HepG2 (cell line): ENCODE data around the gene GRID1.

ENCODE experiments used
- ATF2 ChIP-seq: sonication (generic); formaldehyde crosslinking; IDR thresholded peaks from 2 replicates; pipeline ENCODE4 v1.4.0; 2020; ENCODE audit warnings: missing genetic modification reagents
- CHD2 ChIP-seq: IDR thresholded peaks from 2 replicates; pipeline ENCODE4 v1.6.1; 2011; ENCODE audit warnings: low read depth, low read length, improper control_type of control experiment
- MEIS2 ChIP-seq: sonication (generic); formaldehyde crosslinking; IDR thresholded peaks from 2 replicates; pipeline ENCODE4 v1.9.0; 2021; ENCODE audit warnings: mild to moderate bottlenecking, missing genetic modification reagents
- MYC ChIP-seq: sonication (generic); formaldehyde crosslinking; IDR thresholded peaks from 2 replicates; pipeline ENCODE4 v1.9.0; 2021; ENCODE audit warnings: missing genetic modification reagents, borderline replicate concordance
- NFIC ChIP-seq: IDR thresholded peaks from 2 replicates; pipeline ENCODE4 v1.6.1; 2012; ENCODE audit warnings: mild to moderate bottlenecking, low read length, inconsistent platforms
- PRDM15 ChIP-seq: sonication (generic); formaldehyde crosslinking; IDR thresholded peaks from 2 replicates; pipeline ENCODE4 v1.4.0; 2020; ENCODE audit warnings: missing genetic modification reagents
- SMC3 ChIP-seq: IDR thresholded peaks from 2 replicates; pipeline ENCODE4 v1.6.1; 2011; ENCODE audit warnings: low read length, improper control_type of control experiment

GRCh38 chr10:86049442-86049841, 317.2 kb downstream of the GRID1 start:
- TF ChIP-seq MYC (CRISPR knock-in tag) (no peak), PRDM15 (CRISPR knock-in tag) (no peak), ATF2 (CRISPR knock-in tag) (no peak), MEIS2 (CRISPR knock-in tag) (no peak), SMC3 (no peak), CHD2 (no peak), NFIC (no peak)
